Fibroblast of pulmonary artery (primary cell): ENCODE results near the gene GPR55.

Source experiments
- DNase-seq: peaks from one replicate; pipeline ENCODE4 v3.0.0-alpha.2; 2010; ENCODE audit warnings: low read depth
- H3K4me3 ChIP-seq: replicated peaks from 2 replicates; pipeline ENCODE4 v1.5.1; 2011; ENCODE audit warnings: low read depth, mild to moderate bottlenecking, control low read depth, low read length, moderate library complexity
- CTCF ChIP-seq: IDR thresholded peaks from 2 replicates; pipeline ENCODE4 v1.5.1; 2011; ENCODE audit warnings: mild to moderate bottlenecking, control low read depth, low read length, inconsistent platforms; ENCODE audit errors: missing control alignments

GPR55 gene

GRCh38 chr2:230872968-230873660 is 51.9 kb downstream of the GPR55 start:
- no peak overlapping the region for H3K4me3 ChIP-seq
- no peak for TF ChIP-seq CTCF
- no peak for DNase-seq

GRCh38 chr2:230872151-230872967 is 52.7 kb downstream of the GPR55 start:
- no peak overlapping the region for H3K4me3 ChIP-seq
- TF ChIP-seq CTCF: no peak
- DNase-seq: no peak

GRCh38 chr2:230871361-230872150 is 53.5 kb downstream of the GPR55 start:
- DNase-seq: no peak
- H3K4me3 ChIP-seq: no peak overlapping the region
- TF ChIP-seq CTCF: no peak

- no peak overlapping the region for H3K4me3 ChIP-seq
- TF ChIP-seq CTCF: no peak
- DNase-seq: no peak
Measured at GRCh38 chr2:230870544-230871360, 54.3 kb downstream of the GPR55 start.

- no peak for TF ChIP-seq CTCF
Measured at GRCh38 chr2:230869914-230870543, 55.0 kb downstream of the GPR55 start.

More at GRCh38 chr2:230869914-230870543, 55.0 kb downstream of the GPR55 start:
- H3K4me3 ChIP-seq: no peak overlapping the region
- no peak for DNase-seq
